Panc1 (cell line): ENCODE data around the gene EIPR1. TPM values are rescaled to one million over a fixed set of nuclear protein-coding genes. Genes with fewer than 3 reads are reported as not detected.
A peak's percentile ranks its signal among the peaks of the same experiment; 100 is the strongest.

Experiments
- ATAC-seq: fragments of 200-7000 bp; cut with Tn5 transposase; 2 replicates; pipeline ENCODE4 v1.9.1; 2020; ENCODE audit warnings: mild to moderate bottlenecking, moderate library complexity
- BruUV-seq: library from RNA; stranded (reverse); fragments of 400-500 nt; replicated peaks from 2 replicates; lab custom pipeline; 2021; lab: Mats Ljungman, UMichigan
- CTCF ChIA-PET: fragments of 300-600 bp; sonication (Branson Sonifier 250); formaldehyde crosslinking; loops from one replicate; lab custom pipeline; 2022; ENCODE audit warnings: antibody characterized with exemption; lab: Charles Lee
- POLR2A ChIA-PET: fragments of 300-600 bp; sonication (Branson Sonifier 250); formaldehyde crosslinking; loops from one replicate; lab custom pipeline; 2022; ENCODE audit warnings: antibody characterized with exemption; lab: Charles Lee
- DNase-seq: peaks from one replicate; pipeline ENCODE4 v3.0.0-alpha.2; 2010; ENCODE audit warnings: low read depth, low spot score
- H3K27ac ChIP-seq: 2 replicates; pipeline ENCODE4 v1.5.1; 2011; ENCODE audit warnings: mild to moderate bottlenecking, low read length, inconsistent platforms
- H3K27me3 ChIP-seq: fragments of 200-500 bp; sonication (Bioruptor generic); 2 replicates; pipeline ENCODE4 v1.6.0; 2014; ENCODE audit warnings: low read length, inconsistent platforms; ENCODE audit not compliant: control insufficient read depth, insufficient read depth
- H3K36me3 ChIP-seq: fragments of 200-500 bp; sonication (Bioruptor generic); 2 replicates; pipeline ENCODE4 v1.5.1; 2014; ENCODE audit warnings: inconsistent platforms, mild to moderate bottlenecking, low read length, moderate library complexity; ENCODE audit not compliant: control insufficient read depth, insufficient read depth
- H3K4me1 ChIP-seq: 2 replicates; pipeline ENCODE4 v1.5.1; 2011; ENCODE audit warnings: inconsistent platforms, mild to moderate bottlenecking, low read length, moderate library complexity; ENCODE audit not compliant: control insufficient read depth, insufficient read depth
- H3K4me3 ChIP-seq, 2 experiments: 2 replicates each; pipeline ENCODE4 v1.5.1; 2011 to 2012; ENCODE audit warnings: low read depth in 2 of 2, low read length in 2 of 2, mild to moderate bottlenecking in 2 of 2, inconsistent platforms in 1 of 2, moderate library complexity in 1 of 2
- H3K9me3 ChIP-seq: fragments of 200-500 bp; sonication (Bioruptor generic); 2 replicates; pipeline ENCODE4 v1.5.1; 2014; ENCODE audit warnings: low read depth, mild to moderate bottlenecking, inconsistent platforms, low read length, moderate library complexity; ENCODE audit not compliant: control insufficient read depth, insufficient read depth
- CTCF ChIP-seq: fragments of 450-650 bp; IDR thresholded peaks from 2 replicates; pipeline ENCODE4 v1.5.1; 2017; ENCODE audit warnings: mild to moderate bottlenecking
- POLR2AphosphoS5 ChIP-seq: IDR thresholded peaks from 2 replicates; pipeline ENCODE4 v1.6.1; 2012; ENCODE audit warnings: mild to moderate bottlenecking, low read depth, low read length, moderate library complexity
- REST ChIP-seq, 2 experiments: IDR thresholded peaks; 2 replicates each; pipeline ENCODE4 v1.6.1; 2011 to 2012; ENCODE audit warnings: low read depth in 2 of 2, control low read depth in 1 of 2, low read length in 1 of 2, mild to moderate bottlenecking in 1 of 2, moderate library complexity in 1 of 2; ENCODE audit not compliant: insufficient read depth in 1 of 2
- SIN3A ChIP-seq: IDR thresholded peaks from 2 replicates; pipeline ENCODE4 v1.6.1; 2012; ENCODE audit warnings: low read depth, mild to moderate bottlenecking, low read length, moderate library complexity, borderline replicate concordance; ENCODE audit not compliant: insufficient read depth
- TCF7L2 ChIP-seq: IDR thresholded peaks from 2 replicates; pipeline ENCODE4 v1.6.1; 2011; ENCODE audit warnings: mild to moderate bottlenecking, low read depth, low read length, inconsistent platforms
- in situ Hi-C: cut with HindIII; loops from 2 replicates; pipeline ENCODE4 v1.10.0; 2016; ENCODE audit warnings: low sequenced_read_pairs, low pct_unique_long_range_greater_than_20kb
- intact Hi-C: fragments of 100-400 bp; cut with micrococcal nuclease; formaldehyde crosslinking; loops from one replicate; pipeline ENCODE4 v1.10.0; 2022; ENCODE audit not compliant: unreplicated experiment
- total RNA-seq: library from RNA; stranded (reverse); gene quantifications from one replicate; pipeline ENCODE4 v1.2.1, GENCODE V29; 2021; ENCODE audit not compliant: unreplicated experiment

EIPR1 gene
- total RNA-seq, 1 experiment from 2014 or later: 26.7 TPM

GRCh38 chr2:3316456-3317276, 61.0 kb downstream of the EIPR1 start:
- H3K27me3 ChIP-seq: no peaks in the 10 kb centered on the region
- in situ Hi-C loops (no loop called here), intact Hi-C loops (no loop called here)
- no peaks in the 10 kb centered on the region for H3K36me3 ChIP-seq
- TF ChIP-seq CTCF (no peak), POLR2AphosphoS5 (no peak), REST (IDR thresholded peaks at IDR 0.05; ENCODE audit: insufficient read depth in 1 of 2, low read depth in 2 of 2, low read length in 1 of 2) (no peak), TCF7L2 (no peak), SIN3A (no peak)
- no peaks in the 10 kb centered on the region for H3K9me3 ChIP-seq
- no TSS peak for BruUV-seq
- ATAC-seq (no peak), DNase-seq (no peak)
- H3K4me1 ChIP-seq: no peaks in the 10 kb centered on the region
- ChIA-PET POLR2A (no interaction called here), CTCF (no interaction called here)
- no peak overlapping the region for H3K27ac ChIP-seq
- no peak overlapping the region for H3K4me3 ChIP-seq

- Histone ChIP-seq H3K27me3 (no peaks in the 10 kb centered on the region), H3K9me3 (no peaks in the 10 kb centered on the region), H3K4me1 (no peaks in the 10 kb centered on the region), H3K27ac (no peak overlapping the region), H3K36me3 (no peaks in the 10 kb centered on the region), H3K4me3 (no peak overlapping the region)
- BruUV-seq: no TSS peak
- intact Hi-C loops: no loop called here
- ChIA-PET POLR2A (no interaction called here), CTCF (no interaction called here)
- DNase-seq: no peak
- TF ChIP-seq REST (IDR thresholded peaks at IDR 0.05; ENCODE audit: insufficient read depth in 1 of 2, low read depth in 2 of 2, low read length in 1 of 2) (no peak), TCF7L2 (no peak), POLR2AphosphoS5 (no peak), CTCF (no peak), SIN3A (no peak)
- in situ Hi-C loops: no loop called here
- peak; percentile 47; the same call in 1 of the 2 replicates for ATAC-seq
Measured at GRCh38 chr2:3314626-3315025, 63.0 kb downstream of the EIPR1 start.
